ENCODE results near the gene TRABD2B.

The TRABD2B gene

GRCh38 chr1:47983691-47984090, 13.5 kb downstream of the TRABD2B start:
- no peak overlapping the region for H3K27ac ChIP-seq
- TF ChIP-seq CTCF (conservative IDR thresholded peaks at IDR 0.05) (no peak), ZFX (IDR thresholded peaks at IDR 0.05) (no peak)

- no peak overlapping the region for H3K27ac ChIP-seq
- TF ChIP-seq ZFX (IDR thresholded peaks at IDR 0.05) = no peak
- TF ChIP-seq CTCF (conservative IDR thresholded peaks at IDR 0.05) = no peak
Measured at GRCh38 chr1:47981667-47982350, 15.4 kb downstream of the TRABD2B start.

- TF ChIP-seq ZFX (IDR thresholded peaks at IDR 0.05) (no peak), CTCF (conservative IDR thresholded peaks at IDR 0.05) (no peak)
- H3K27ac ChIP-seq = no peak overlapping the region
Measured at GRCh38 chr1:47980501-47980900, 16.7 kb downstream of the TRABD2B start.

- no peak overlapping the region for H3K27ac ChIP-seq
- no peak for TF ChIP-seq ZFX (IDR thresholded peaks at IDR 0.05)
- no peak for TF ChIP-seq CTCF (conservative IDR thresholded peaks at IDR 0.05)
Measured at GRCh38 chr1:47979724-47980123, 17.5 kb downstream of the TRABD2B start.

GRCh38 chr1:47978486-47978885, 18.7 kb downstream of the TRABD2B start:
- TF ChIP-seq ZFX (IDR thresholded peaks at IDR 0.05) (no peak), CTCF (conservative IDR thresholded peaks at IDR 0.05) (no peak)
- H3K27ac ChIP-seq = no peak overlapping the region

GRCh38 chr1:47976728-47977127, 20.5 kb downstream of the TRABD2B start:
- TF ChIP-seq CTCF (conservative IDR thresholded peaks at IDR 0.05) (no peak), ZFX (IDR thresholded peaks at IDR 0.05) (no peak)
- no peak overlapping the region for H3K27ac ChIP-seq

- TF ChIP-seq CTCF (conservative IDR thresholded peaks at IDR 0.05) (no peak), ZFX (IDR thresholded peaks at IDR 0.05) (no peak)
- no peak overlapping the region for H3K27ac ChIP-seq
Measured at GRCh38 chr1:47976267-47976666, 20.9 kb downstream of the TRABD2B start.

Measured in C4-2B (cell line).